Osteoblast (primary cell): ENCODE data around the gene RAB31. TPM values are rescaled to one million over a fixed set of nuclear protein-coding genes. Genes with fewer than 3 reads are reported as not detected.

Source experiments
- DNase-seq: peaks from one replicate; pipeline ENCODE4 v3.0.0; 2011; ENCODE audit warnings: low spot score, mixed read lengths; ENCODE audit not compliant: insufficient read length; ENCODE audit errors: missing footprints
- H2AFZ ChIP-seq: 2 replicates; pipeline ENCODE4 v1.6.0; 2011; ENCODE audit warnings: mild to moderate bottlenecking, low read length
- H3K27ac ChIP-seq: 2 replicates; pipeline ENCODE4 v1.5.1; 2011; ENCODE audit warnings: mild to moderate bottlenecking, low read depth, low read length, moderate library complexity
- H3K27me3 ChIP-seq: 2 replicates; pipeline ENCODE4 v1.6.0; 2012; ENCODE audit warnings: mild to moderate bottlenecking, control low read depth, inconsistent platforms, low read length, moderate library complexity; ENCODE audit not compliant: insufficient read depth
- H3K36me3 ChIP-seq: 2 replicates; pipeline ENCODE4 v1.5.1; 2011; ENCODE audit warnings: mild to moderate bottlenecking, low read length, control low read depth, moderate library complexity; ENCODE audit not compliant: insufficient read depth
- H3K4me1 ChIP-seq: 2 replicates; pipeline ENCODE4 v1.5.1; 2011; ENCODE audit warnings: mild to moderate bottlenecking, low read length, control low read depth, moderate library complexity; ENCODE audit not compliant: insufficient read depth
- H3K4me2 ChIP-seq: 2 replicates; pipeline ENCODE4 v1.6.0; 2011; ENCODE audit warnings: mild to moderate bottlenecking, low read length; ENCODE audit not compliant: insufficient read depth
- H3K4me3 ChIP-seq: fragments of 200-600 bp; sonication (generic); 3 replicates; pipeline ENCODE4 v1.5.1; 2012; ENCODE audit warnings: mild to moderate bottlenecking, low read length, inconsistent platforms; ENCODE audit not compliant: insufficient read depth
- H3K79me2 ChIP-seq: 2 replicates; pipeline ENCODE4 v1.6.0; 2012; ENCODE audit warnings: mild to moderate bottlenecking, low read length, control low read depth, inconsistent platforms; ENCODE audit not compliant: insufficient read depth
- H3K9me3 ChIP-seq: 2 replicates; pipeline ENCODE4 v1.5.1; 2011; ENCODE audit warnings: low read depth, low read length, control low read depth
- H4K20me1 ChIP-seq: 2 replicates; pipeline ENCODE4 v1.6.0; 2012; ENCODE audit warnings: mild to moderate bottlenecking, low read length, control low read depth; ENCODE audit not compliant: insufficient read depth
- CTCF ChIP-seq: IDR thresholded peaks from 2 replicates; pipeline ENCODE4 v1.5.1; 2011; ENCODE audit warnings: mild to moderate bottlenecking, low read depth, low read length, moderate library complexity; ENCODE audit errors: extremely low read depth
- total RNA-seq: library from RNA; depleted of rRNA; stranded (reverse); fragments of >200 nt; gene quantifications from 2 replicates; pipeline ENCODE4 v1.2.3, GENCODE V29; 2012

The RAB31 gene
- total RNA-seq, 1 donor: 120 TPM

GRCh38 chr18:9774150-9774549 is 66.0 kb downstream of the RAB31 start:
- H3K27me3 ChIP-seq: no peaks in the 10 kb centered on the region
- H2AFZ ChIP-seq: no peak overlapping the region

GRCh38 chr18:9775178-9775577 is 67.1 kb downstream of the RAB31 start:
- DNase-seq: no peak
- Histone ChIP-seq H3K4me2 (no peak overlapping the region), H3K27me3 (no peaks in the 10 kb centered on the region), H3K79me2 (peaks cover 66% of the 10 kb centered on the region), H3K27ac (no peak overlapping the region), H4K20me1 (peaks cover 15% of the 10 kb centered on the region), H3K9me3 (no peaks in the 10 kb centered on the region), H2AFZ (no peak overlapping the region), H3K4me3 (no peak overlapping the region), H3K36me3 (no peaks in the 10 kb centered on the region), H3K4me1 (peaks cover 16% of the 10 kb centered on the region)
- TF ChIP-seq CTCF: no peak

More at GRCh38 chr18:9774150-9774549, 66.0 kb downstream of the RAB31 start:
- Histone ChIP-seq H3K36me3 (no peaks in the 10 kb centered on the region), H3K4me1 (peaks cover 14% of the 10 kb centered on the region), H3K4me2 (no peak overlapping the region), H3K4me3 (no peak overlapping the region), H4K20me1 (peaks cover 15% of the 10 kb centered on the region), H3K79me2 (peaks cover 66% of the 10 kb centered on the region), H3K27ac (no peak overlapping the region), H3K9me3 (no peaks in the 10 kb centered on the region)
- no peak for TF ChIP-seq CTCF
- DNase-seq: no peak

- no peak overlapping the region for H3K27ac ChIP-seq
- DNase-seq: no peak
- H3K36me3 ChIP-seq: no peaks in the 10 kb centered on the region
- no peak overlapping the region for H3K4me2 ChIP-seq
- H3K4me1 ChIP-seq: peaks cover 15% of the 10 kb centered on the region
- no peak overlapping the region for H3K4me3 ChIP-seq
- peaks cover 26% of the 10 kb centered on the region for H3K79me2 ChIP-seq
- H2AFZ ChIP-seq: no peak overlapping the region
- H3K9me3 ChIP-seq: no peaks in the 10 kb centered on the region
- no peaks in the 10 kb centered on the region for H3K27me3 ChIP-seq
- no peaks in the 10 kb centered on the region for H4K20me1 ChIP-seq
- TF ChIP-seq CTCF: no peak
Observed at GRCh38 chr18:9779630-9780029, 71.5 kb downstream of the RAB31 start.

GRCh38 chr18:9782073-9782857 is 74.2 kb downstream of the RAB31 start:
- Histone ChIP-seq H3K9me3 (no peaks in the 10 kb centered on the region), H3K4me3 (no peak overlapping the region), H4K20me1 (peaks cover under 1% of the 10 kb centered on the region), H3K36me3 (peaks cover 5% of the 10 kb centered on the region), H3K27ac (peak overlapping the region; percentile 47), H2AFZ (no peak overlapping the region), H3K79me2 (peaks cover 17% of the 10 kb centered on the region), H3K4me2 (no peak overlapping the region), H3K4me1 (peaks cover 24% of the 10 kb centered on the region), H3K27me3 (no peaks in the 10 kb centered on the region)
- DNase-seq: peak; percentile 68
- TF ChIP-seq CTCF: no peak
